WTC11 (cell line): ENCODE data around the gene RHOJ. TPM values are rescaled to one million over a fixed set of nuclear protein-coding genes. Genes with fewer than 3 reads are reported as not detected.

Experiments
- ATAC-seq: fragments of 200-7000 bp; cut with Tn5 transposase; 2 replicates; pipeline ENCODE4 v1.10.0; 2021; ENCODE audit warnings: mild to moderate bottlenecking, moderate library complexity
- CTCF ChIA-PET: fragments of 300-600 bp; sonication (Branson Sonifier 250); formaldehyde crosslinking; loops from one replicate; lab custom pipeline; 2021; ENCODE audit warnings: antibody characterized with exemption; lab: Charles Lee
- POLR2A ChIA-PET: fragments of 350-600 bp; sonication (Branson Sonifier 250); formaldehyde crosslinking; loops from one replicate; lab custom pipeline; 2021; ENCODE audit warnings: antibody characterized with exemption; lab: Charles Lee
- DNase-seq: peaks from one replicate; pipeline ENCODE4 v3.0.0; 2021; ENCODE audit warnings: low spot score
- H3K27ac Mint-ChIP-seq: 2 replicates; pipeline ENCODE4 v1.8.0; 2021; ENCODE audit warnings: mixed read lengths
- H3K27me3 Mint-ChIP-seq: 2 replicates; pipeline ENCODE4 v1.8.0; 2021; ENCODE audit warnings: low read depth, mild to moderate bottlenecking, moderate library complexity, mixed read lengths
- H3K36me3 Mint-ChIP-seq: 2 replicates; pipeline ENCODE4 v1.8.0; 2021; ENCODE audit warnings: mixed read lengths
- H3K4me1 Mint-ChIP-seq: 2 replicates; pipeline ENCODE4 v1.8.0; 2022; ENCODE audit warnings: mixed read lengths
- H3K4me3 Mint-ChIP-seq: 2 replicates; pipeline ENCODE4 v1.8.0; 2021; ENCODE audit warnings: mild to moderate bottlenecking, moderate library complexity, mixed read lengths
- H3K9me3 Mint-ChIP-seq: 2 replicates; pipeline ENCODE4 v1.8.0; 2021; ENCODE audit warnings: mixed read lengths
- CREB1 ChIP-seq: sonication (generic); formaldehyde crosslinking; IDR thresholded peaks from 2 replicates; pipeline ENCODE4 v1.8.0; 2023; ENCODE audit warnings: mild to moderate bottlenecking, missing genetic modification reagents
- NFE2L1 ChIP-seq: sonication (generic); formaldehyde crosslinking; IDR thresholded peaks from 2 replicates; pipeline ENCODE4 v1.8.1; 2023; ENCODE audit warnings: missing genetic modification reagents
- NFYB ChIP-seq: sonication (generic); formaldehyde crosslinking; conservative IDR thresholded peaks from 2 replicates; pipeline ENCODE4 v1.8.0; 2022; ENCODE audit warnings: low read depth, missing genetic modification reagents
- NR3C1 ChIP-seq: sonication (generic); formaldehyde crosslinking; conservative IDR thresholded peaks from 2 replicates; pipeline ENCODE4 v1.8.1; 2023; ENCODE audit warnings: low read depth, mild to moderate bottlenecking, missing genetic modification reagents
- PRRX2 ChIP-seq: fragments of 250-450 bp; sonication (Bioruptor Pico); IDR thresholded peaks from 2 replicates; pipeline ENCODE4 v1.8.0; 2021; ENCODE audit warnings: mild to moderate bottlenecking
- SP1 ChIP-seq: sonication (generic); formaldehyde crosslinking; conservative IDR thresholded peaks from 2 replicates; pipeline ENCODE4 v1.8.1; 2022; ENCODE audit warnings: missing genetic modification reagents
- TCF7 ChIP-seq: sonication (generic); formaldehyde crosslinking; IDR thresholded peaks from 2 replicates; pipeline ENCODE4 v1.8.0; 2022; ENCODE audit warnings: mild to moderate bottlenecking, low read depth, missing genetic modification reagents, moderate library complexity
- TEAD4 ChIP-seq: sonication (generic); formaldehyde crosslinking; IDR thresholded peaks from 2 replicates; pipeline ENCODE4 v1.8.0; 2022; ENCODE audit warnings: mild to moderate bottlenecking, missing genetic modification reagents
- total RNA-seq: library from RNA; stranded (reverse); gene quantifications from 3 replicates; pipeline ENCODE4 v1.2.3, GENCODE V29; 2021
- TF ChIP-seq, protein P1 (sequence below): fragments of 250-450 bp; sonication (Bioruptor Pico); IDR thresholded peaks from 2 replicates; pipeline ENCODE4 v1.9.0; 2021; ENCODE audit warnings: moderate library complexity, mild to moderate bottlenecking, inconsistent platforms, borderline replicate concordance
- TF ChIP-seq, protein P2 (sequence below): sonication (generic); formaldehyde crosslinking; IDR thresholded peaks from 2 replicates; pipeline ENCODE4 v1.8.1; 2023; ENCODE audit warnings: mild to moderate bottlenecking, missing genetic modification reagents, borderline replicate concordance
- TF ChIP-seq, protein P3 (sequence below): sonication (generic); formaldehyde crosslinking; IDR thresholded peaks from 2 replicates; pipeline ENCODE4 v1.8.1; 2022; ENCODE audit warnings: mild to moderate bottlenecking, moderate library complexity, missing genetic modification reagents
- TF ChIP-seq, protein P4 (sequence below): sonication (generic); formaldehyde crosslinking; IDR thresholded peaks from 2 replicates; pipeline ENCODE4 v1.8.1; 2022; ENCODE audit warnings: missing genetic modification reagents, borderline replicate concordance
- TF ChIP-seq, protein P5 (sequence below): sonication (generic); formaldehyde crosslinking; IDR thresholded peaks from 2 replicates; pipeline ENCODE4 v1.8.1; 2022; ENCODE audit warnings: mild to moderate bottlenecking, missing genetic modification reagents, moderate library complexity, borderline replicate concordance
- TF ChIP-seq, protein P6 (sequence below): sonication (generic); formaldehyde crosslinking; IDR thresholded peaks from 2 replicates; pipeline ENCODE4 v1.8.0; 2023; ENCODE audit warnings: missing genetic modification reagents, mild to moderate bottlenecking, borderline replicate concordance
- TF ChIP-seq, protein P7 (sequence below): fragments of 200-600 bp; IDR thresholded peaks from 2 replicates; pipeline ENCODE4 v1.8.0; 2022; ENCODE audit warnings: antibody characterized with exemption
- TF ChIP-seq, protein P8 (sequence below): sonication (generic); formaldehyde crosslinking; IDR thresholded peaks from 2 replicates; pipeline ENCODE4 v1.8.0; 2022; ENCODE audit warnings: mild to moderate bottlenecking, missing genetic modification reagents
- TF ChIP-seq, protein P9 (sequence below): sonication (generic); formaldehyde crosslinking; IDR thresholded peaks from 2 replicates; pipeline ENCODE4 v1.8.1; 2022; ENCODE audit warnings: low read depth, missing genetic modification reagents, borderline replicate concordance
- TF ChIP-seq, protein P10 (sequence below): sonication (generic); formaldehyde crosslinking; IDR thresholded peaks from 2 replicates; pipeline ENCODE4 v1.8.0; 2022; ENCODE audit warnings: mild to moderate bottlenecking, missing genetic modification reagents

Gene RHOJ
- total RNA-seq, 1 experiment from 2014 or later: 0.13 TPM

DNA sequence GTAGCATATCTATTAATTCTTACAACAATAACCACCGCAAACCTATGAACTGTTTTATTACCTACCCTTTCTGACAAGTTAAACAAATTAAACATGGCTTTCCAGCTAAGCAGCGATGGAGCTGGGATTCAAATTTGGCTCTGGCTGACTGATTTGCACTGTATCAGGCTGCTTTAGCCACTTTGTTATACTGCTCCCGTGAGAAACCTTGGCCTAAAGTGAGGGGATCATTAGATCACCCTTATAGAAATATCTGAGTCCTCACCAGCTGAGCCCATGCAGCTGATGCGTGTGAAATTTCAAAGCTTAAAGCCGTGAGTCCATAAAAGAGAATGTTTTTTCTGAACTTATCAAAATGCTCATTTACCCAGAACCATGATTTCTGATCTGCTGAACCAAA, 122.6 kb downstream of the RHOJ start:
- Mint-ChIP-seq H3K27ac (no peak overlapping the region), H3K9me3 (peaks cover 10% of the 10 kb centered on the region; the same call in 1 of the 2 replicates), H3K27me3 (no peaks in the 10 kb centered on the region), H3K4me3 (no peak overlapping the region), H3K4me1 (peaks cover 10% of the 10 kb centered on the region), H3K36me3 (no peaks in the 10 kb centered on the region)
- POLR2A ChIA-PET: no interaction called here
- ATAC-seq (no peak), DNase-seq (no peak)
- TF ChIP-seq, protein P1, sequence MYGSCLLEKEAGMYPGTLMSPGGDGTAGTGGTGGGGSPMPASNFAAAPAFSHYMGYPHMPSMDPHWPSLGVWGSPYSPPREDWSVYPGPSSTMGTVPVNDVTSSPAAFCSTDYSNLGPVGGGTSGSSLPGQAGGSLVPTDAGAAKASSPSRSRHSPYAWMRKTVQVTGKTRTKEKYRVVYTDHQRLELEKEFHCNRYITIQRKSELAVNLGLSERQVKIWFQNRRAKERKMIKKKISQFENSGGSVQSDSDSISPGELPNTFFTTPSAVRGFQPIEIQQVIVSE: no peak
- TF ChIP-seq, protein P2, sequence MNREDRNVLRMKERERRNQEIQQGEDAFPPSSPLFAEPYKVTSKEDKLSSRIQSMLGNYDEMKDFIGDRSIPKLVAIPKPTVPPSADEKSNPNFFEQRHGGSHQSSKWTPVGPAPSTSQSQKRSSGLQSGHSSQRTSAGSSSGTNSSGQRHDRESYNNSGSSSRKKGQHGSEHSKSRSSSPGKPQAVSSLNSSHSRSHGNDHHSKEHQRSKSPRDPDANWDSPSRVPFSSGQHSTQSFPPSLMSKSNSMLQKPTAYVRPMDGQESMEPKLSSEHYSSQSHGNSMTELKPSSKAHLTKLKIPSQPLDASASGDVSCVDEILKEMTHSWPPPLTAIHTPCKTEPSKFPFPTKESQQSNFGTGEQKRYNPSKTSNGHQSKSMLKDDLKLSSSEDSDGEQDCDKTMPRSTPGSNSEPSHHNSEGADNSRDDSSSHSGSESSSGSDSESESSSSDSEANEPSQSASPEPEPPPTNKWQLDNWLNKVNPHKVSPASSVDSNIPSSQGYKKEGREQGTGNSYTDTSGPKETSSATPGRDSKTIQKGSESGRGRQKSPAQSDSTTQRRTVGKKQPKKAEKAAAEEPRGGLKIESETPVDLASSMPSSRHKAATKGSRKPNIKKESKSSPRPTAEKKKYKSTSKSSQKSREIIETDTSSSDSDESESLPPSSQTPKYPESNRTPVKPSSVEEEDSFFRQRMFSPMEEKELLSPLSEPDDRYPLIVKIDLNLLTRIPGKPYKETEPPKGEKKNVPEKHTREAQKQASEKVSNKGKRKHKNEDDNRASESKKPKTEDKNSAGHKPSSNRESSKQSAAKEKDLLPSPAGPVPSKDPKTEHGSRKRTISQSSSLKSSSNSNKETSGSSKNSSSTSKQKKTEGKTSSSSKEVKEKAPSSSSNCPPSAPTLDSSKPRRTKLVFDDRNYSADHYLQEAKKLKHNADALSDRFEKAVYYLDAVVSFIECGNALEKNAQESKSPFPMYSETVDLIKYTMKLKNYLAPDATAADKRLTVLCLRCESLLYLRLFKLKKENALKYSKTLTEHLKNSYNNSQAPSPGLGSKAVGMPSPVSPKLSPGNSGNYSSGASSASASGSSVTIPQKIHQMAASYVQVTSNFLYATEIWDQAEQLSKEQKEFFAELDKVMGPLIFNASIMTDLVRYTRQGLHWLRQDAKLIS: no peak
- TF ChIP-seq TCF7 (CRISPR knock-in tag) (no peak), SP1 (CRISPR knock-in tag) (no peak), NFYB (CRISPR knock-in tag) (no peak), PRRX2 (no peak), TEAD4 (no peak), NR3C1 (no peak), NFE2L1 (CRISPR knock-in tag) (no peak), CREB1 (CRISPR knock-in tag) (no peak)
- TF ChIP-seq, protein P3, sequence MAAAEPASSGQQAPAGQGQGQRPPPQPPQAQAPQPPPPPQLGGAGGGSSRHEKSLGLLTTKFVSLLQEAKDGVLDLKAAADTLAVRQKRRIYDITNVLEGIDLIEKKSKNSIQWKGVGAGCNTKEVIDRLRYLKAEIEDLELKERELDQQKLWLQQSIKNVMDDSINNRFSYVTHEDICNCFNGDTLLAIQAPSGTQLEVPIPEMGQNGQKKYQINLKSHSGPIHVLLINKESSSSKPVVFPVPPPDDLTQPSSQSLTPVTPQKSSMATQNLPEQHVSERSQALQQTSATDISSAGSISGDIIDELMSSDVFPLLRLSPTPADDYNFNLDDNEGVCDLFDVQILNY (CRISPR knock-in tag): no peak
- TF ChIP-seq, protein P4, sequence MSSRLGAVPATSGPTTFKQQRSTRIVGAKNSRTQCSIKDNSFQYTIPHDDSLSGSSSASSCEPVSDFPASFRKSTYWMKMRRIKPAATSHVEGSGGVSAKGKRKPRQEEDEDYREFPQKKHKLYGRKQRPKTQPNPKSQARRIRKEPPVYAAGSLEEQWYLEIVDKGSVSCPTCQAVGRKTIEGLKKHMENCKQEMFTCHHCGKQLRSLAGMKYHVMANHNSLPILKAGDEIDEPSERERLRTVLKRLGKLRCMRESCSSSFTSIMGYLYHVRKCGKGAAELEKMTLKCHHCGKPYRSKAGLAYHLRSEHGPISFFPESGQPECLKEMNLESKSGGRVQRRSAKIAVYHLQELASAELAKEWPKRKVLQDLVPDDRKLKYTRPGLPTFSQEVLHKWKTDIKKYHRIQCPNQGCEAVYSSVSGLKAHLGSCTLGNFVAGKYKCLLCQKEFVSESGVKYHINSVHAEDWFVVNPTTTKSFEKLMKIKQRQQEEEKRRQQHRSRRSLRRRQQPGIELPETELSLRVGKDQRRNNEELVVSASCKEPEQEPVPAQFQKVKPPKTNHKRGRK (CRISPR knock-in tag): no peak
- TF ChIP-seq, protein P5, sequence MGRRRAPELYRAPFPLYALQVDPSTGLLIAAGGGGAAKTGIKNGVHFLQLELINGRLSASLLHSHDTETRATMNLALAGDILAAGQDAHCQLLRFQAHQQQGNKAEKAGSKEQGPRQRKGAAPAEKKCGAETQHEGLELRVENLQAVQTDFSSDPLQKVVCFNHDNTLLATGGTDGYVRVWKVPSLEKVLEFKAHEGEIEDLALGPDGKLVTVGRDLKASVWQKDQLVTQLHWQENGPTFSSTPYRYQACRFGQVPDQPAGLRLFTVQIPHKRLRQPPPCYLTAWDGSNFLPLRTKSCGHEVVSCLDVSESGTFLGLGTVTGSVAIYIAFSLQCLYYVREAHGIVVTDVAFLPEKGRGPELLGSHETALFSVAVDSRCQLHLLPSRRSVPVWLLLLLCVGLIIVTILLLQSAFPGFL (CRISPR knock-in tag): no peak
- TF ChIP-seq, protein P6, sequence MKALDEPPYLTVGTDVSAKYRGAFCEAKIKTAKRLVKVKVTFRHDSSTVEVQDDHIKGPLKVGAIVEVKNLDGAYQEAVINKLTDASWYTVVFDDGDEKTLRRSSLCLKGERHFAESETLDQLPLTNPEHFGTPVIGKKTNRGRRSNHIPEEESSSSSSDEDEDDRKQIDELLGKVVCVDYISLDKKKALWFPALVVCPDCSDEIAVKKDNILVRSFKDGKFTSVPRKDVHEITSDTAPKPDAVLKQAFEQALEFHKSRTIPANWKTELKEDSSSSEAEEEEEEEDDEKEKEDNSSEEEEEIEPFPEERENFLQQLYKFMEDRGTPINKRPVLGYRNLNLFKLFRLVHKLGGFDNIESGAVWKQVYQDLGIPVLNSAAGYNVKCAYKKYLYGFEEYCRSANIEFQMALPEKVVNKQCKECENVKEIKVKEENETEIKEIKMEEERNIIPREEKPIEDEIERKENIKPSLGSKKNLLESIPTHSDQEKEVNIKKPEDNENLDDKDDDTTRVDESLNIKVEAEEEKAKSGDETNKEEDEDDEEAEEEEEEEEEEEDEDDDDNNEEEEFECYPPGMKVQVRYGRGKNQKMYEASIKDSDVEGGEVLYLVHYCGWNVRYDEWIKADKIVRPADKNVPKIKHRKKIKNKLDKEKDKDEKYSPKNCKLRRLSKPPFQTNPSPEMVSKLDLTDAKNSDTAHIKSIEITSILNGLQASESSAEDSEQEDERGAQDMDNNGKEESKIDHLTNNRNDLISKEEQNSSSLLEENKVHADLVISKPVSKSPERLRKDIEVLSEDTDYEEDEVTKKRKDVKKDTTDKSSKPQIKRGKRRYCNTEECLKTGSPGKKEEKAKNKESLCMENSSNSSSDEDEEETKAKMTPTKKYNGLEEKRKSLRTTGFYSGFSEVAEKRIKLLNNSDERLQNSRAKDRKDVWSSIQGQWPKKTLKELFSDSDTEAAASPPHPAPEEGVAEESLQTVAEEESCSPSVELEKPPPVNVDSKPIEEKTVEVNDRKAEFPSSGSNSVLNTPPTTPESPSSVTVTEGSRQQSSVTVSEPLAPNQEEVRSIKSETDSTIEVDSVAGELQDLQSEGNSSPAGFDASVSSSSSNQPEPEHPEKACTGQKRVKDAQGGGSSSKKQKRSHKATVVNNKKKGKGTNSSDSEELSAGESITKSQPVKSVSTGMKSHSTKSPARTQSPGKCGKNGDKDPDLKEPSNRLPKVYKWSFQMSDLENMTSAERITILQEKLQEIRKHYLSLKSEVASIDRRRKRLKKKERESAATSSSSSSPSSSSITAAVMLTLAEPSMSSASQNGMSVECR (CRISPR knock-in tag): no peak
- TF ChIP-seq, protein P7, sequence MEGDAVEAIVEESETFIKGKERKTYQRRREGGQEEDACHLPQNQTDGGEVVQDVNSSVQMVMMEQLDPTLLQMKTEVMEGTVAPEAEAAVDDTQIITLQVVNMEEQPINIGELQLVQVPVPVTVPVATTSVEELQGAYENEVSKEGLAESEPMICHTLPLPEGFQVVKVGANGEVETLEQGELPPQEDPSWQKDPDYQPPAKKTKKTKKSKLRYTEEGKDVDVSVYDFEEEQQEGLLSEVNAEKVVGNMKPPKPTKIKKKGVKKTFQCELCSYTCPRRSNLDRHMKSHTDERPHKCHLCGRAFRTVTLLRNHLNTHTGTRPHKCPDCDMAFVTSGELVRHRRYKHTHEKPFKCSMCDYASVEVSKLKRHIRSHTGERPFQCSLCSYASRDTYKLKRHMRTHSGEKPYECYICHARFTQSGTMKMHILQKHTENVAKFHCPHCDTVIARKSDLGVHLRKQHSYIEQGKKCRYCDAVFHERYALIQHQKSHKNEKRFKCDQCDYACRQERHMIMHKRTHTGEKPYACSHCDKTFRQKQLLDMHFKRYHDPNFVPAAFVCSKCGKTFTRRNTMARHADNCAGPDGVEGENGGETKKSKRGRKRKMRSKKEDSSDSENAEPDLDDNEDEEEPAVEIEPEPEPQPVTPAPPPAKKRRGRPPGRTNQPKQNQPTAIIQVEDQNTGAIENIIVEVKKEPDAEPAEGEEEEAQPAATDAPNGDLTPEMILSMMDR: no peak
- TF ChIP-seq, protein P8, sequence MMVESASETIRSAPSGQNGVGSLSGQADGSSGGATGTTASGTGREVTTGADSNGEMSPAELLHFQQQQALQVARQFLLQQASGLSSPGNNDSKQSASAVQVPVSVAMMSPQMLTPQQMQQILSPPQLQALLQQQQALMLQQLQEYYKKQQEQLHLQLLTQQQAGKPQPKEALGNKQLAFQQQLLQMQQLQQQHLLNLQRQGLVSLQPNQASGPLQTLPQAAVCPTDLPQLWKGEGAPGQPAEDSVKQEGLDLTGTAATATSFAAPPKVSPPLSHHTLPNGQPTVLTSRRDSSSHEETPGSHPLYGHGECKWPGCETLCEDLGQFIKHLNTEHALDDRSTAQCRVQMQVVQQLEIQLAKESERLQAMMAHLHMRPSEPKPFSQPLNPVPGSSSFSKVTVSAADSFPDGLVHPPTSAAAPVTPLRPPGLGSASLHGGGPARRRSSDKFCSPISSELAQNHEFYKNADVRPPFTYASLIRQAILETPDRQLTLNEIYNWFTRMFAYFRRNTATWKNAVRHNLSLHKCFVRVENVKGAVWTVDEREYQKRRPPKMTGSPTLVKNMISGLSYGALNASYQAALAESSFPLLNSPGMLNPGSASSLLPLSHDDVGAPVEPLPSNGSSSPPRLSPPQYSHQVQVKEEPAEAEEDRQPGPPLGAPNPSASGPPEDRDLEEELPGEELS: no peak
- TF ChIP-seq, protein P9, sequence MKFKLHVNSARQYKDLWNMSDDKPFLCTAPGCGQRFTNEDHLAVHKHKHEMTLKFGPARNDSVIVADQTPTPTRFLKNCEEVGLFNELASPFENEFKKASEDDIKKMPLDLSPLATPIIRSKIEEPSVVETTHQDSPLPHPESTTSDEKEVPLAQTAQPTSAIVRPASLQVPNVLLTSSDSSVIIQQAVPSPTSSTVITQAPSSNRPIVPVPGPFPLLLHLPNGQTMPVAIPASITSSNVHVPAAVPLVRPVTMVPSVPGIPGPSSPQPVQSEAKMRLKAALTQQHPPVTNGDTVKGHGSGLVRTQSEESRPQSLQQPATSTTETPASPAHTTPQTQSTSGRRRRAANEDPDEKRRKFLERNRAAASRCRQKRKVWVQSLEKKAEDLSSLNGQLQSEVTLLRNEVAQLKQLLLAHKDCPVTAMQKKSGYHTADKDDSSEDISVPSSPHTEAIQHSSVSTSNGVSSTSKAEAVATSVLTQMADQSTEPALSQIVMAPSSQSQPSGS (CRISPR knock-in tag): no peak
- TF ChIP-seq, protein P10, sequence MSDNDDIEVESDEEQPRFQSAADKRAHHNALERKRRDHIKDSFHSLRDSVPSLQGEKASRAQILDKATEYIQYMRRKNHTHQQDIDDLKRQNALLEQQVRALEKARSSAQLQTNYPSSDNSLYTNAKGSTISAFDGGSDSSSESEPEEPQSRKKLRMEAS (CRISPR knock-in tag): no peak
- CTCF ChIA-PET: no interaction called here
